GM06990 (cell line): Measurements from ENCODE around the gene IRF2BP1.

Experiments used
- DNase-seq: peaks from one replicate; pipeline ENCODE4 v3.0.0-alpha.2; 2011; ENCODE audit not compliant: insufficient read length; ENCODE audit errors: extremely low read depth
- H3K27me3 ChIP-seq: replicated peaks from 2 replicates; pipeline ENCODE4 v1.6.0; 2011; ENCODE audit warnings: low read length; ENCODE audit not compliant: control insufficient read depth, insufficient read depth
- H3K36me3 ChIP-seq: 2 replicates; pipeline ENCODE4 v1.5.1; 2011; ENCODE audit warnings: low read length; ENCODE audit not compliant: control insufficient read depth, insufficient read depth
- H3K4me3 ChIP-seq: replicated peaks from 2 replicates; pipeline ENCODE4 v1.5.1; 2011; ENCODE audit warnings: low read depth, mild to moderate bottlenecking, control low read depth, low read length
- TF ChIP-seq, protein P1 (sequence below): IDR thresholded peaks from 2 replicates; pipeline ENCODE4 v1.5.1; 2011; ENCODE audit warnings: low read length, control low read depth, mild to moderate bottlenecking, inconsistent platforms; ENCODE audit not compliant: insufficient read depth, poor library complexity, severe bottlenecking

The IRF2BP1 gene

DNA sequence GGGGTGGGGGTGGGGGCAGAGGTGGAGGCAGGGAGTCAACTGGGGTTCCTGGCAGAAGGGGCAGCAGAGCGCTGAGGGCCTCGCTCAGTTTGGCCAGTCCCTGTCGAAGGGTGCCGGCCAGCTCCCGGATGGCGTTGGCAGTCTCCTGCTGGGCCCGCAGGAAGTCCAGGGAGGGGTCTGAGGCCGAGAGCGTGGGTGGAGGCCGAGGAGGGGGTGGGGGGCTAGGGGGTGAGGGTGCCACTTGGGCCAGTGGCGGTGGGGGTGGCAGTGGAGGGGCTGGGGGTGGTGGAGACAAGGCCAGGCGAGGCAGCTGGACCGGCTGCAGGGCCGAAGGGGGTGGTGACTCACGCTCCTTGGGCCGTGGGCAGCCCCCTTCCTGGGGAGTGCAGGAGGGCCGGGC, 4.9 kb upstream of the IRF2BP1 start:
- no peak for DNase-seq
- H3K27me3 ChIP-seq, result no peaks in the 10 kb centered on the region
- TF ChIP-seq, protein P1, sequence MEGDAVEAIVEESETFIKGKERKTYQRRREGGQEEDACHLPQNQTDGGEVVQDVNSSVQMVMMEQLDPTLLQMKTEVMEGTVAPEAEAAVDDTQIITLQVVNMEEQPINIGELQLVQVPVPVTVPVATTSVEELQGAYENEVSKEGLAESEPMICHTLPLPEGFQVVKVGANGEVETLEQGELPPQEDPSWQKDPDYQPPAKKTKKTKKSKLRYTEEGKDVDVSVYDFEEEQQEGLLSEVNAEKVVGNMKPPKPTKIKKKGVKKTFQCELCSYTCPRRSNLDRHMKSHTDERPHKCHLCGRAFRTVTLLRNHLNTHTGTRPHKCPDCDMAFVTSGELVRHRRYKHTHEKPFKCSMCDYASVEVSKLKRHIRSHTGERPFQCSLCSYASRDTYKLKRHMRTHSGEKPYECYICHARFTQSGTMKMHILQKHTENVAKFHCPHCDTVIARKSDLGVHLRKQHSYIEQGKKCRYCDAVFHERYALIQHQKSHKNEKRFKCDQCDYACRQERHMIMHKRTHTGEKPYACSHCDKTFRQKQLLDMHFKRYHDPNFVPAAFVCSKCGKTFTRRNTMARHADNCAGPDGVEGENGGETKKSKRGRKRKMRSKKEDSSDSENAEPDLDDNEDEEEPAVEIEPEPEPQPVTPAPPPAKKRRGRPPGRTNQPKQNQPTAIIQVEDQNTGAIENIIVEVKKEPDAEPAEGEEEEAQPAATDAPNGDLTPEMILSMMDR, result no peak
- peaks cover 2% of the 10 kb centered on the region for H3K36me3 ChIP-seq
- no peak overlapping the region for H3K4me3 ChIP-seq

DNA sequence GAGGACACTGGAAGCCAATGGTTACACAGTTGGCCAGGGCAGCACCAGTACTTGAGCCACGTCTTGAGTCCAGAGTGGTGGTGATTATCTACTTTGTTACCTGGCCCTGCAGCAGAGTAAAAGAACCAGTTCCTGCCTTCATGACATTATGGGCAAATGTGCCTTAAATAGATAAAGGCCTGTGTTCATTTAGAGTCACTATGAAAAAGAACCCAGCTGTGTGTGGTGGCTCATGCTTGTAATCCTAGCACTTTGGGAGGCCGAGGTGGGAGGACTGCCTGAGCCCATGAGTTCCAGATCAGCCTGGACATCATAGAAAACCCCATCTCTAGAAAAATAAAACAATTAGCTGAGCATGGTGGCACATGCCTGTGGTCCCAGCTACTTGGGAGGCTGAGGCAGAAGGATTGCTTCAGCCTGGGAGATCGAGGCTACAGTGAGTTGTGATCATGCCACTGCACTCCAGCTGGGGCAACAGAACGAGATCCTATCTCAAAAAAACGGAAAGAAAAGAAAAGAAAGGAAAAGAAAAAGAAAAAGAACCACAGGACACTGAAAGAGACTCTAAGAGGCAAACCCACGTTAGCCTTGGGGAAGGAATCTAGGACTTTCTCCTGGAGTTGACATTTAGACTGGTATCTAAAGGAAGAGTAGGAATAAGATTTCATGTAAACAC, 3.4 kb upstream of the IRF2BP1 start:
- TF ChIP-seq, protein P1, result no peak
- Histone ChIP-seq H3K36me3 (no peaks in the 10 kb centered on the region; the same call in 1 of the 2 replicates), H3K27me3 (no peaks in the 10 kb centered on the region), H3K4me3 (no peak overlapping the region)
- no peak for DNase-seq

DNA sequence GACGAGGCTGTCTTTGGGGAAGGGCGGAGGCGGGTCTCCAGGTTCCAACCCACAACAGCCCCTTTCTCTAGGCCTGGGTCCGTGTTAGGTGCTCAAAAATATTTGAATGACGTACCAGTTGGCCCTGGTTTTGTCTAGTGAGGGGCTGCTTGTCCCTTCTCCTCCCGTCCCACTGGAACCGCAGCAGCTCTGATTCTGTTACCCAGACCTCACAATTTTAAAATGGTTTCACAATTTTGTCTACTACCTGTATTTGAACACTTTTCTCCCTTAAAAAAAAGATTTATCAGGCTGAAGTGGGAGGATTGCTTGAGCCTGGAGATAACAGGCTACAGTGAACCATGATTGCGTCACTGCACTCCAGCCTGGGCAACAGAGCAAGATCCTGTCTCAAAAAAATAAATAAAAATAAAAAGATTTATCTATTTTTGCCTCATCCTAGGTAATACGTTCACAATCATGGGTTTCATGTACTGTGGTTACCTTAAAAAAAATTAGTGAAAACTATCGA, 1.3 kb upstream of the IRF2BP1 start:
- TF ChIP-seq, protein P1, result no peak
- Histone ChIP-seq H3K27me3 (no peaks in the 10 kb centered on the region), H3K36me3 (no peaks in the 10 kb centered on the region; the same call in 1 of the 2 replicates), H3K4me3 (peak overlapping the region; percentile 83)
- no peak for DNase-seq

DNA sequence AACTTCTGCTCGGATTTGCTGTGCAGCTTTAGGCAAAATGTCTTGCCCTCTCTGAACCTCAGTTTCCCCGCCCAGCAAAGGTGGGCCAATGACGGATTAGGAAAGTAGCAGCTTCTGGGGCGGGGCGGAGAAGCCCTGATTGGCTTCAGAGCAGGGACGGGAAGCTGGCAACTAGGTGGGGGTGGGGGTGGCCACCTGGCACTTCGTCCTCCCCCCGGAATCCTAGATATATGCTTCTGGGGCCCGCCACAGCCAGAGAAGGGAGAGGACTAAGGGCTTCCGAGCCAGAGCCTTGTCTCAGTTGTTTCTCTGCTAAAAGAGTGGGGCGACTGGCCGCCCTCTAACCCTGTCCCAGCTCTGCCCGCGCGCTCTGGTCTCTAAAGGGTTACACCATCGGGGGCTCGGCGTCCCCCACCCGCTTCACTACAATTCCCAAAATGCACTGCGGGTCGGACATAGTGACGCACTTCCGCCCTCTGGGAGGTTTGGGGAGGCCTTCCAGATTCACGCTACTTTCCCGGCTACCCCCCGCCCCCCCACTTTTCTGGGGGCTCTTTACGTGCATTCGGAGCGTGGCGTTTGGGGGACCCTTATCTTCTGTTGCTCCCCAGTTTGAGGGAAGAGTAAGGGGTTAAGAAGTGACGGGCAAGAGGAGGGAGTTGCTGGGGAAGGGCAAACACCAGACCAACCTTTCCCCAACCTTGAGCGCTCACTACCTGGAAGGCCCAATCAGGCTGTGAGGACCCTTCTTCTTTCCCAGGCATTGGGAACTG, 672 bp upstream of the IRF2BP1 start:
- TF ChIP-seq, protein P1, result no peak
- Histone ChIP-seq H3K36me3 (no peaks in the 10 kb centered on the region; the same call in 1 of the 2 replicates), H3K27me3 (no peaks in the 10 kb centered on the region), H3K4me3 (peak overlapping the region; percentile 83)
- peak; percentile 89 for DNase-seq

DNA sequence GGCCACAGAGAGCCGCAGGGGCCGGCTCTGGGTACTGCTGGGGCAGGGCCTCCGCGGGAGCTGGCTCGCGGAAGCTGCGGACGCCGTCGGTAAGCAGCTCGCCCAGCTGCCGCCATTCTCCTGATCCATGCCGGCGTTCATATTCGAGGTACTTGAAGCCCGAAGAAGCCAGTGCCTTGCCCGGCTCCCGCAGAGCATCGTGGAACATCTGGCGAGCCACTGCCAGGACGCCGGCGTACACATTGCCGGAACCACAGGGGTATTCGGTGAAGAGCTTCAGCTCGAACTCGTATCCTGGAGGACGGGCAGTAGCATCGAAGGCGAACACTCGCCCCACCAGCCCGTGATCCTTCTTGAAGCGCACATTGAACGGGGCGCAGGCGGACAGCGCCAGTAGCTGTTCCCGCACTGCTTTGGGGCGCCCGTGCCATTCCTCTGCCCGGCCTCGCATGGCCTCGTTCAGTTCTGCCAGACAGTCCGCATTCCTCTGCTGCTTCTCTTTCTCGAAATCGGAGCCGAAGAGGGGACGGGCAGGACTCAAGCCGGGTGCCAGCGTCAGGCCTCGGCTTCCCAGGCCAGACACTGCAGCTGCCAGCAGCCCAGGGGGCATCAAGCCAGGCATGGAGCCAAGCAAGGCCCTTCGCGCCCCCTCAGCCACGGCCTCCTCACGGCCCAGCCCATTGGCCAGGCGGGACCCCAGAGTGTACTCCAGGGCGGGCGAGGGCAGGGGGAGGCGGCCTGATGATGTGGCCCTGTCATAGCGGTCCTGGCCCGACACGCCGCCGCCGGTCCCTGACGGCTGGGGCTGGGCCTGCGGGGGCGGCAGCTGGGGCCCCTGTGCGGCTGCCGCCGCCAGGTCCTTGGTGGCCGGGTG, 1.0 kb downstream of the IRF2BP1 start:
- H3K4me3 ChIP-seq, result peak overlapping the region; percentile 83
- TF ChIP-seq, protein P1, result no peak
- no peak for DNase-seq
- H3K36me3 ChIP-seq, result no peaks in the 10 kb centered on the region
- no peaks in the 10 kb centered on the region for H3K27me3 ChIP-seq
